ENCODE data around the gene MCU. TPM values are rescaled to one million over a fixed set of nuclear protein-coding genes. Genes with fewer than 3 reads are reported as not detected.

MCU gene
- total RNA-seq, 2 donors from 2014 or later: 7.9 to 17.1 TPM

DNA sequence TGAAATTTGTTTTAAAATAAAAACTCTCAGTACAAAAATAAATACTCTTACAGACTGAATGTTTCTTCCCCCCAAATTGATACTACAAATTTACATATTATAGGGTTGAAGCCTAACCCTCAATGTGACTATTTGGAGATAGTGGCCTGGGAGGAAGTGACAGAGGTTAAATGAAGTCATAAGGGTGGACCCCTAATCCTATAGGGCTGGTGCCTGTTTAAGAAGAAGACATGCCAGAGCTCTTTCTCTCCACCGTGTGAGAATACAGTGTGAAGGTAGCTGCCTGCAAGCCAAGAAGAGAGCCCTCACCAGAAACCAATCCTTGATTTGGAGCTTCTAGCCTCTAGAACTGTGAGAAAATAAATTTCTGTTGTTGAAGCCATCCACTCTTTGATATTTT, 67.6 kb downstream of the MCU start:
- no peak overlapping the region for H3K27ac ChIP-seq
- H3K4me1 ChIP-seq: no peaks in the 10 kb centered on the region
- ATAC-seq (no peak), DNase-seq (no peak)
- TF ChIP-seq, protein P1, sequence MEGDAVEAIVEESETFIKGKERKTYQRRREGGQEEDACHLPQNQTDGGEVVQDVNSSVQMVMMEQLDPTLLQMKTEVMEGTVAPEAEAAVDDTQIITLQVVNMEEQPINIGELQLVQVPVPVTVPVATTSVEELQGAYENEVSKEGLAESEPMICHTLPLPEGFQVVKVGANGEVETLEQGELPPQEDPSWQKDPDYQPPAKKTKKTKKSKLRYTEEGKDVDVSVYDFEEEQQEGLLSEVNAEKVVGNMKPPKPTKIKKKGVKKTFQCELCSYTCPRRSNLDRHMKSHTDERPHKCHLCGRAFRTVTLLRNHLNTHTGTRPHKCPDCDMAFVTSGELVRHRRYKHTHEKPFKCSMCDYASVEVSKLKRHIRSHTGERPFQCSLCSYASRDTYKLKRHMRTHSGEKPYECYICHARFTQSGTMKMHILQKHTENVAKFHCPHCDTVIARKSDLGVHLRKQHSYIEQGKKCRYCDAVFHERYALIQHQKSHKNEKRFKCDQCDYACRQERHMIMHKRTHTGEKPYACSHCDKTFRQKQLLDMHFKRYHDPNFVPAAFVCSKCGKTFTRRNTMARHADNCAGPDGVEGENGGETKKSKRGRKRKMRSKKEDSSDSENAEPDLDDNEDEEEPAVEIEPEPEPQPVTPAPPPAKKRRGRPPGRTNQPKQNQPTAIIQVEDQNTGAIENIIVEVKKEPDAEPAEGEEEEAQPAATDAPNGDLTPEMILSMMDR (IDR thresholded peaks at IDR 0.05): no peak
- no peak for TF ChIP-seq POLR2A (IDR thresholded peaks at IDR 0.05)
- no peaks in the 10 kb centered on the region for H3K36me3 ChIP-seq (replicated peaks in 1 of 2; ENCODE audit: insufficient read depth in 1 of 2, low read depth in 2 of 2)
- H3K27me3 ChIP-seq: no peaks in the 10 kb centered on the region
- H3K9me3 ChIP-seq: no peaks in the 10 kb centered on the region
- no peak overlapping the region for H3K4me3 ChIP-seq
- WGBS, 2 donors: 71 to 92% methylated on average over 1 of the region's 1 CpG
- intact Hi-C loops (cut with DNase I): no loop called here

DNA sequence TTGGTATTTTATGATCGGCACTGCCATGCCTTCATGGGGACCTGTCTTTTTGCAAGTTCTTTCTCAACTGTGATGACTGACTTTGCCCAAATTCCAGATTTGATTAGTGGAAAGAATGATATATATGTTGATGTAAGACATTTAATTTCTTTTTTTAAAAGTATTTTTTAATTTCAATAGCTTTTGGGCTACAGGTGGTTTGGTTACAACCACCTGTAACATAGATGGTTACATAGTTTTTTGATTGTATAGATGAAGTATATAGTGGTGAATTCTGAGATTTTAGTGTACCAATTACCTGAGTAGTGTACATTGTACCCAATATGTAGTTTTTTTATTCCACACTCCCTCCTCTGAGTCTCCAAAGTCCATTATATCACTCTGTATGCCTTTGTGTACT, 69.6 kb downstream of the MCU start:
- no peak overlapping the region for H3K4me3 ChIP-seq
- H3K36me3 ChIP-seq (replicated peaks in 1 of 2; ENCODE audit: insufficient read depth in 1 of 2, low read depth in 2 of 2): no peaks in the 10 kb centered on the region
- no peak overlapping the region for H3K27ac ChIP-seq
- ATAC-seq (no peak), DNase-seq (no peak)
- H3K27me3 ChIP-seq: no peaks in the 10 kb centered on the region
- WGBS, 2 donors: 96 to 100% methylated on average over 1 of the region's 1 CpG
- H3K4me1 ChIP-seq: peaks cover 3% of the 10 kb centered on the region
- H3K9me3 ChIP-seq: no peaks in the 10 kb centered on the region
- TF ChIP-seq, protein P1 (IDR thresholded peaks at IDR 0.05): no peak
- intact Hi-C loops (cut with DNase I): no loop called here

DNA sequence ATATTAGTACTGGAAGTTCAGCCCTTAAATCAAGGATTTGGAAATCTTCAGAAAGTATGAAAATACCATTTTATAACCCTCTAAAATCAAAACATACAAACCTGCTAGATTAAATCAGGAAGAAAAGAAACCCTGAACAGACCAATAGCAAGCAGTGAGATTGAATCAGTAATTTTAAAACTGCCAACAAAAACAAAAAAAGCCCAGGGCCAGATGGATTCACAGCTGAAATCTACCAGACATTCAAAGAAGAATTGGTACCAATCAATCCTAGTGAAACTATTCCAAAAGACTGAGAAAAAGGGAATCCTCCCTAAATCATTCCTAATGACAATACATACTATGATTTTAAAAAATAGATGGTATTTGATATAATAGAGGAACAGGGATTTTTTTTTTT, 70.1 kb downstream of the MCU start:
- ATAC-seq (no peak), DNase-seq (no peak)
- Histone ChIP-seq H3K27me3 (no peaks in the 10 kb centered on the region), H3K36me3 (replicated peaks in 1 of 2; ENCODE audit: insufficient read depth in 1 of 2, low read depth in 2 of 2) (no peaks in the 10 kb centered on the region), H3K27ac (no peak overlapping the region), H3K9me3 (no peaks in the 10 kb centered on the region), H3K4me1 (peaks cover 3% of the 10 kb centered on the region), H3K4me3 (no peak overlapping the region)
- TF ChIP-seq, protein P1 (IDR thresholded peaks at IDR 0.05): no peak
- no peak for TF ChIP-seq POLR2A (IDR thresholded peaks at IDR 0.05)
- intact Hi-C loops (cut with DNase I): no loop called here

DNA sequence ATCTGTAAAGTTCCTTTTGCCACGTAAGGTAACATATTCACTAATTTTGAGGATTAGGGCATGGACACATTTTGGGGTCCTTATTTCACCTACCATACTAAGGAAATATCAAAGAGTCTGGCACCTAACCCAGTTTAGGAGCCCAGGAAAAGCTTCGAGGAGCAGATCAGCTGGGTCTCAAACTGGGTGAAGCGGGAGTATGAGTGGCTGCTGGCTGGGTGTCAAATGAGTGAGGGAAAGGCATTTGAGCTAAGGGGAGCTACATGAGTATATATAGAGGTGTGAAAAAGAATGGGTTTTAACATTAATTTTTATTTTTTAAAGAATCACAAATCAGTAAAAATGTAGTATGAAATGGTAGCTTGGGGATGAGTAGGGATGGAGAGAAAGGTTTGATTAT, 71.3 kb downstream of the MCU start:
- H3K4me3 ChIP-seq: no peak overlapping the region
- H3K27me3 ChIP-seq: no peaks in the 10 kb centered on the region
- H3K27ac ChIP-seq: no peak overlapping the region
- no peaks in the 10 kb centered on the region for H3K9me3 ChIP-seq
- H3K36me3 ChIP-seq (replicated peaks in 1 of 2; ENCODE audit: insufficient read depth in 1 of 2, low read depth in 2 of 2): no peaks in the 10 kb centered on the region
- intact Hi-C loops (cut with DNase I): no loop called here
- WGBS, 2 donors: 88 to 89% methylated on average over 3 of the region's 3 CpGs
- no peak for TF ChIP-seq POLR2A (IDR thresholded peaks at IDR 0.05)
- TF ChIP-seq, protein P1 (IDR thresholded peaks at IDR 0.05): no peak
- DNase-seq: no peak
- peaks cover 3% of the 10 kb centered on the region for H3K4me1 ChIP-seq
- ATAC-seq: no peak

DNA sequence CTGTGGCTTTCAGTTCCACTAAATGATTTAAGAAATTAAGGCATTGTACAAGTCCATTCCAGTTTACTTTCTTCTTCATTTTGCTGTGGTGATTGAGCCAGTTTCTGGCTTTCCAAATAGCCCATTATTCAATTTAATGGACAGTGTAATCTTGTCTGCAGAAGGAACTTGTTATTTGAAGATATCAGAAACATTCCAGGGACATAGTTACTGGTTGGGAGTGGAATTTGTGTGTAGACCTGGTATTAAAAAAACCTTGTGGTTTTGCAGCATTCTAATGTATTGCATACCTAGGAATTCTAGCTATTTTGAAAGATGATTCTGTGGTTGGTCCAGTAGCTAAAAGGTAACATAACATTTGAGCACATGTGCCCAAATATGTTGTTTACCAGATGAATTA, 72.2 kb downstream of the MCU start:
- ATAC-seq (no peak), DNase-seq (no peak)
- TF ChIP-seq POLR2A (IDR thresholded peaks at IDR 0.05): no peak
- TF ChIP-seq, protein P1 (IDR thresholded peaks at IDR 0.05): no peak
- Histone ChIP-seq H3K36me3 (replicated peaks in 1 of 2; ENCODE audit: insufficient read depth in 1 of 2, low read depth in 2 of 2) (no peaks in the 10 kb centered on the region), H3K27me3 (no peaks in the 10 kb centered on the region), H3K4me1 (peaks cover 3% of the 10 kb centered on the region), H3K4me3 (no peak overlapping the region), H3K9me3 (no peaks in the 10 kb centered on the region), H3K27ac (no peak overlapping the region)
- intact Hi-C loops (cut with DNase I): no loop called here

Data from body of pancreas (tissue), 4 donors.